SK-N-SH (cell line): Measurements from ENCODE around the gene CTCF.

Experiments used
- CHD2 ChIP-seq: fragments of 150-350 bp; IDR thresholded peaks from 2 replicates; pipeline ENCODE4 v1.6.1; 2018; ENCODE audit warnings: low read length; ENCODE audit not compliant: partially characterized antibody
- MAX ChIP-seq: IDR thresholded peaks from 2 replicates; pipeline ENCODE4 v1.4.0; 2012; ENCODE audit warnings: low read depth
- MEF2A ChIP-seq: IDR thresholded peaks from 2 replicates; pipeline ENCODE4 v1.4.0; 2012; ENCODE audit warnings: low read depth, borderline replicate concordance
- NFIC ChIP-seq: IDR thresholded peaks from 2 replicates; pipeline ENCODE4 v1.4.0; 2012; ENCODE audit warnings: borderline replicate concordance
- POLR2AphosphoS5 ChIP-seq: IDR thresholded peaks from 2 replicates; pipeline ENCODE4 v1.6.1; 2012; ENCODE audit warnings: low read depth, low read length
- RCOR1 ChIP-seq: fragments of 150-350 bp; IDR thresholded peaks from 2 replicates; pipeline ENCODE4 v1.6.1; 2017; ENCODE audit warnings: antibody characterized with exemption, low read length
- REST ChIP-seq: IDR thresholded peaks from 2 replicates; pipeline ENCODE4 v1.6.1; 2012; ENCODE audit warnings: mild to moderate bottlenecking, low read depth, low read length, moderate library complexity
- SMC3 ChIP-seq: IDR thresholded peaks from 2 replicates; pipeline ENCODE4 v1.6.1; 2012; ENCODE audit warnings: low read depth, low read length, improper control_type of control experiment
- YY1 ChIP-seq: IDR thresholded peaks from 2 replicates; pipeline ENCODE4 v1.4.0; 2012; ENCODE audit warnings: low read depth, mild to moderate bottlenecking
- TF ChIP-seq, protein P1 (sequence below): fragments of 200-600 bp; sonication (generic); IDR thresholded peaks from 2 replicates; pipeline ENCODE4 v1.6.1; 2017; ENCODE audit warnings: antibody characterized with exemption, mild to moderate bottlenecking, moderate library complexity
- TF ChIP-seq, protein P2 (sequence below): fragments of 150-350 bp; IDR thresholded peaks from 2 replicates; pipeline ENCODE4 v1.6.1; 2017; ENCODE audit warnings: antibody characterized with exemption, low read length, low read depth, borderline replicate concordance

- TF ChIP-seq YY1 (no peak), REST (no peak), NFIC (no peak), MAX (no peak; the same call in 1 of the 2 replicates), POLR2AphosphoS5 (no peak), RCOR1 (no peak), MEF2A (no peak), SMC3 (no peak), CHD2 (no peak)
- TF ChIP-seq, protein P1, sequence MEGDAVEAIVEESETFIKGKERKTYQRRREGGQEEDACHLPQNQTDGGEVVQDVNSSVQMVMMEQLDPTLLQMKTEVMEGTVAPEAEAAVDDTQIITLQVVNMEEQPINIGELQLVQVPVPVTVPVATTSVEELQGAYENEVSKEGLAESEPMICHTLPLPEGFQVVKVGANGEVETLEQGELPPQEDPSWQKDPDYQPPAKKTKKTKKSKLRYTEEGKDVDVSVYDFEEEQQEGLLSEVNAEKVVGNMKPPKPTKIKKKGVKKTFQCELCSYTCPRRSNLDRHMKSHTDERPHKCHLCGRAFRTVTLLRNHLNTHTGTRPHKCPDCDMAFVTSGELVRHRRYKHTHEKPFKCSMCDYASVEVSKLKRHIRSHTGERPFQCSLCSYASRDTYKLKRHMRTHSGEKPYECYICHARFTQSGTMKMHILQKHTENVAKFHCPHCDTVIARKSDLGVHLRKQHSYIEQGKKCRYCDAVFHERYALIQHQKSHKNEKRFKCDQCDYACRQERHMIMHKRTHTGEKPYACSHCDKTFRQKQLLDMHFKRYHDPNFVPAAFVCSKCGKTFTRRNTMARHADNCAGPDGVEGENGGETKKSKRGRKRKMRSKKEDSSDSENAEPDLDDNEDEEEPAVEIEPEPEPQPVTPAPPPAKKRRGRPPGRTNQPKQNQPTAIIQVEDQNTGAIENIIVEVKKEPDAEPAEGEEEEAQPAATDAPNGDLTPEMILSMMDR = no peak
- TF ChIP-seq, protein P2, sequence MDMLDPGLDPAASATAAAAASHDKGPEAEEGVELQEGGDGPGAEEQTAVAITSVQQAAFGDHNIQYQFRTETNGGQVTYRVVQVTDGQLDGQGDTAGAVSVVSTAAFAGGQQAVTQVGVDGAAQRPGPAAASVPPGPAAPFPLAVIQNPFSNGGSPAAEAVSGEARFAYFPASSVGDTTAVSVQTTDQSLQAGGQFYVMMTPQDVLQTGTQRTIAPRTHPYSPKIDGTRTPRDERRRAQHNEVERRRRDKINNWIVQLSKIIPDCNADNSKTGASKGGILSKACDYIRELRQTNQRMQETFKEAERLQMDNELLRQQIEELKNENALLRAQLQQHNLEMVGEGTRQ = no peak
These were observed 32.7 kb upstream of the CTCF start for GRCh38 chr16:67529582-67530012.
